Smooth muscle cell (in vitro differentiated cells): Measurements from ENCODE around the gene CLCN5. TPM values are rescaled to one million over a fixed set of nuclear protein-coding genes. Genes with fewer than 3 reads are reported as not detected.

Experiments
- DNase-seq: peaks from one replicate; lab custom pipeline; 2025; ENCODE audit not compliant: unreplicated experiment; lab: John Stamatoyannopoulos, UW
- H2AFZ ChIP-seq: fragments of 200-600 bp; sonication (generic); 2 replicates; pipeline ENCODE4 v1.6.0; 2016; ENCODE audit warnings: antibody characterized with exemption, low read depth, mild to moderate bottlenecking
- H3F3A ChIP-seq: fragments of 200-600 bp; sonication (generic); 2 replicates; pipeline ENCODE4 v1.6.0; 2017; ENCODE audit warnings: antibody characterized with exemption, low read depth
- H3K27ac ChIP-seq: fragments of 200-600 bp; sonication (generic); 2 replicates; pipeline ENCODE4 v1.5.1; 2016; ENCODE audit warnings: low read depth, mild to moderate bottlenecking
- H3K27me3 ChIP-seq: fragments of 200-600 bp; sonication (generic); 2 replicates; pipeline ENCODE4 v1.6.1; 2016; ENCODE audit warnings: low read depth, mild to moderate bottlenecking
- H3K36me3 ChIP-seq: fragments of 200-600 bp; sonication (generic); 2 replicates; pipeline ENCODE4 v1.5.1; 2016; ENCODE audit warnings: low read depth
- H3K4me1 ChIP-seq: fragments of 200-600 bp; sonication (generic); 2 replicates; pipeline ENCODE4 v1.5.1; 2016; ENCODE audit warnings: low read depth
- H3K4me2 ChIP-seq: fragments of 200-600 bp; sonication (generic); 2 replicates; pipeline ENCODE4 v1.6.0; 2016; ENCODE audit warnings: mild to moderate bottlenecking
- H3K4me3 ChIP-seq: fragments of 200-600 bp; sonication (generic); 2 replicates; pipeline ENCODE4 v1.5.1; 2016; ENCODE audit warnings: mild to moderate bottlenecking
- H3K79me2 ChIP-seq: fragments of 200-600 bp; sonication (generic); 2 replicates; pipeline ENCODE4 v1.6.0; 2016; ENCODE audit warnings: low read depth, mild to moderate bottlenecking
- H3K9ac ChIP-seq: fragments of 200-600 bp; sonication (generic); 2 replicates; pipeline ENCODE4 v1.6.0; 2016; ENCODE audit warnings: low read depth
- H3K9me3 ChIP-seq: fragments of 200-600 bp; sonication (generic); replicated peaks from 2 replicates; pipeline ENCODE4 v1.5.1; 2016; ENCODE audit warnings: low read depth
- H4K20me1 ChIP-seq: fragments of 200-600 bp; sonication (generic); 2 replicates; pipeline ENCODE4 v1.6.0; 2016; ENCODE audit warnings: low read depth
- CTCF ChIP-seq: fragments of 200-600 bp; sonication (generic); IDR thresholded peaks from 2 replicates; pipeline ENCODE4 v1.5.1; 2017; ENCODE audit warnings: borderline replicate concordance, mild to moderate bottlenecking, antibody characterized with exemption; ENCODE audit not compliant: insufficient read depth, poor library complexity, severe bottlenecking
- WGBS: methylation state at CpG from one replicate; pipeline ENCODE4 v1.1.7; 2016; ENCODE audit warnings: low lambda C conversion rate; 5-methylcytosine and 5-hydroxymethylcytosine counted together
- polyA plus RNA-seq: library from polyadenylated mRNA; unstranded; fragments of >200 nt; fragmentation: Nextera tagmentation; extraction: Ambion mirVana; gene quantifications from 2 replicates; pipeline ENCODE4 v1.2.1, GENCODE V29; 2016
- total RNA-seq: library from RNA; depleted of rRNA; stranded (reverse); fragments of >200 nt; gene quantifications from 2 replicates; pipeline ENCODE4 v1.2.3, GENCODE V29; 2014

The CLCN5 gene
- total and polyA plus RNA-seq, 2 experiments from 2014 or later: 1.7 to 7.1 TPM

- H3K4me3 ChIP-seq: no peak overlapping the region
- no peaks in the 10 kb centered on the region for H3K27me3 ChIP-seq
- no peaks in the 10 kb centered on the region for H3K79me2 ChIP-seq
- H3K4me1 ChIP-seq: no peaks in the 10 kb centered on the region
- H3K9ac ChIP-seq: no peak overlapping the region
- DNase-seq: no peak
- 59% methylated on average over 2 of the region's 2 CpGs for WGBS
- TF ChIP-seq CTCF: no peak
- H3K4me2 ChIP-seq: no peak overlapping the region
- no peaks in the 10 kb centered on the region for H4K20me1 ChIP-seq
- no peaks in the 10 kb centered on the region for H3F3A ChIP-seq
- no peak overlapping the region for H2AFZ ChIP-seq
- no peaks in the 10 kb centered on the region for H3K36me3 ChIP-seq
- H3K9me3 ChIP-seq: no peaks in the 10 kb centered on the region
- no peak overlapping the region for H3K27ac ChIP-seq
Observed at GRCh38 chrX:50082741-50083140, 160.3 kb downstream of the CLCN5 start.

DNA sequence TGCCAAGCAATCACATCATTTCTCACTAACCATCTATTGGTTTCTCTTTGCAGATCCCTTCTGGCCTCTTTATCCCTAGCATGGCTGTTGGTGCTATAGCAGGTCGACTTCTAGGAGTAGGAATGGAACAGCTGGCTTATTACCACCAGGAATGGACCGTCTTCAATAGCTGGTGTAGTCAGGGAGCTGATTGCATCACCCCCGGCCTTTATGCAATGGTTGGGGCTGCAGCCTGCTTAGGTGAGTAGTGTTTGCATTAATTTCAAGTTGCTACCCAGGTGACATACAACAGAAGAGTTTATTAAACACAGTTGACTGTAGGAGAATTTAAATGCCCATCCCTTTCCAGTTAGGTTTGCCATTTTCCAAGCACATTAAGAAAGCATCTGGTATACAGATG is 166.2 kb downstream of the CLCN5 start:
- H3K4me1 ChIP-seq: no peaks in the 10 kb centered on the region
- H3K9me3 ChIP-seq: no peaks in the 10 kb centered on the region
- H3K79me2 ChIP-seq: no peaks in the 10 kb centered on the region
- WGBS: 66% methylated on average over 3 of the region's 3 CpGs
- H3K36me3 ChIP-seq: no peaks in the 10 kb centered on the region
- H3K9ac ChIP-seq: no peak overlapping the region
- no peaks in the 10 kb centered on the region for H4K20me1 ChIP-seq
- H2AFZ ChIP-seq: no peak overlapping the region
- H3K4me3 ChIP-seq: no peak overlapping the region
- H3K4me2 ChIP-seq: no peak overlapping the region
- TF ChIP-seq CTCF: no peak
- no peaks in the 10 kb centered on the region for H3F3A ChIP-seq
- no peak for DNase-seq
- no peaks in the 10 kb centered on the region for H3K27me3 ChIP-seq
- H3K27ac ChIP-seq: no peak overlapping the region

GRCh38 chrX:50093625-50094024 is 171.2 kb downstream of the CLCN5 start:
- no peak overlapping the region for H3K9ac ChIP-seq
- TF ChIP-seq CTCF: no peak
- no peaks in the 10 kb centered on the region for H3F3A ChIP-seq
- no peak overlapping the region for H3K4me3 ChIP-seq
- 88% methylated on average over 4 of the region's 4 CpGs for WGBS
- DNase-seq: no peak
- no peaks in the 10 kb centered on the region for H4K20me1 ChIP-seq
- no peaks in the 10 kb centered on the region for H3K36me3 ChIP-seq
- no peaks in the 10 kb centered on the region for H3K9me3 ChIP-seq
- H3K4me2 ChIP-seq: no peak overlapping the region
- no peak overlapping the region for H3K27ac ChIP-seq
- H2AFZ ChIP-seq: no peak overlapping the region
- H3K27me3 ChIP-seq: no peaks in the 10 kb centered on the region
- H3K4me1 ChIP-seq: no peaks in the 10 kb centered on the region
- no peaks in the 10 kb centered on the region for H3K79me2 ChIP-seq

GRCh38 chrX:50097071-50097470 is 174.7 kb downstream of the CLCN5 start:
- Histone ChIP-seq H3K27ac (no peak overlapping the region), H3K4me3 (no peak overlapping the region), H3K9me3 (no peaks in the 10 kb centered on the region), H3K36me3 (no peaks in the 10 kb centered on the region), H3K4me1 (no peaks in the 10 kb centered on the region), H3F3A (no peaks in the 10 kb centered on the region), H3K27me3 (no peaks in the 10 kb centered on the region), H3K9ac (no peak overlapping the region), H4K20me1 (no peaks in the 10 kb centered on the region), H3K79me2 (no peaks in the 10 kb centered on the region), H3K4me2 (no peak overlapping the region), H2AFZ (no peak overlapping the region)
- 66% methylated on average over 4 of the region's 4 CpGs for WGBS
- no peak for TF ChIP-seq CTCF
- no peak for DNase-seq
